Subcutaneous adipose tissue (tissue), 4 donors: ENCODE measurements around the gene CCDC93. TPM values are rescaled to one million over a fixed set of nuclear protein-coding genes. Genes with fewer than 3 reads are reported as not detected.

Experiments
- total RNA-seq, 4 donors: library from RNA; depleted of rRNA; stranded (reverse); fragments of >200 nt; gene quantifications; one replicate each; pipeline ENCODE4 v1.1.0, GENCODE V29; 2016
- TF ChIP-seq, protein P1 (sequence below): fragments of 450-650 bp; IDR thresholded peaks from one replicate; pipeline ENCODE4 v1.5.1; 2016; ENCODE audit warnings: low read depth, mild to moderate bottlenecking, control low read depth, antibody characterized with exemption, moderate library complexity

CCDC93 gene
- total RNA-seq, 4 donors from 2014 or later: 30.3 to 47.9 (median 32.7) TPM

DNA sequence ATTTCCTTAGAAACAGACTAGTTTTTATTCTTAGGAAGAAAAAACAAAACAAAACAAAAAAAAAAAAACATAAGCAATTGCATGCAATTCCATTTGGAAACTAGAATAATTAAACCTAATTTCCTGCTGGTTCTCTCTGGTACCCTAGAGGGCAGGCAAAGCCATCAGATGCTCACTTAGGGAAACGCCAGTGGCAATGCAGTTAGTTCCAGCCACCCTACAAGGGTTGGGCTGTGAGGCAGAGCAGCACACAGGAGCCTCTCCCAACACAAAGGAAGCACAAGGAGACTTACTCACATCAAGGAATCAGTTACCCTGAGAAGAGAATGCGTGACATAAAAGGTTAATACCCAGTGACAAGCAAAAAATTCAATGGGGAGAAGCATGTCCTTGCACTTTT lies 28.8 kb downstream of the CCDC93 start:
- TF ChIP-seq, protein P1, sequence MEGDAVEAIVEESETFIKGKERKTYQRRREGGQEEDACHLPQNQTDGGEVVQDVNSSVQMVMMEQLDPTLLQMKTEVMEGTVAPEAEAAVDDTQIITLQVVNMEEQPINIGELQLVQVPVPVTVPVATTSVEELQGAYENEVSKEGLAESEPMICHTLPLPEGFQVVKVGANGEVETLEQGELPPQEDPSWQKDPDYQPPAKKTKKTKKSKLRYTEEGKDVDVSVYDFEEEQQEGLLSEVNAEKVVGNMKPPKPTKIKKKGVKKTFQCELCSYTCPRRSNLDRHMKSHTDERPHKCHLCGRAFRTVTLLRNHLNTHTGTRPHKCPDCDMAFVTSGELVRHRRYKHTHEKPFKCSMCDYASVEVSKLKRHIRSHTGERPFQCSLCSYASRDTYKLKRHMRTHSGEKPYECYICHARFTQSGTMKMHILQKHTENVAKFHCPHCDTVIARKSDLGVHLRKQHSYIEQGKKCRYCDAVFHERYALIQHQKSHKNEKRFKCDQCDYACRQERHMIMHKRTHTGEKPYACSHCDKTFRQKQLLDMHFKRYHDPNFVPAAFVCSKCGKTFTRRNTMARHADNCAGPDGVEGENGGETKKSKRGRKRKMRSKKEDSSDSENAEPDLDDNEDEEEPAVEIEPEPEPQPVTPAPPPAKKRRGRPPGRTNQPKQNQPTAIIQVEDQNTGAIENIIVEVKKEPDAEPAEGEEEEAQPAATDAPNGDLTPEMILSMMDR: no peak

GRCh38 chr2:117984208-117984607 lies 29.7 kb downstream of the CCDC93 start:
- TF ChIP-seq, protein P1: no peak

- TF ChIP-seq, protein P1: no peak
Observed at GRCh38 chr2:117983040-117983439, 30.8 kb downstream of the CCDC93 start.

DNA sequence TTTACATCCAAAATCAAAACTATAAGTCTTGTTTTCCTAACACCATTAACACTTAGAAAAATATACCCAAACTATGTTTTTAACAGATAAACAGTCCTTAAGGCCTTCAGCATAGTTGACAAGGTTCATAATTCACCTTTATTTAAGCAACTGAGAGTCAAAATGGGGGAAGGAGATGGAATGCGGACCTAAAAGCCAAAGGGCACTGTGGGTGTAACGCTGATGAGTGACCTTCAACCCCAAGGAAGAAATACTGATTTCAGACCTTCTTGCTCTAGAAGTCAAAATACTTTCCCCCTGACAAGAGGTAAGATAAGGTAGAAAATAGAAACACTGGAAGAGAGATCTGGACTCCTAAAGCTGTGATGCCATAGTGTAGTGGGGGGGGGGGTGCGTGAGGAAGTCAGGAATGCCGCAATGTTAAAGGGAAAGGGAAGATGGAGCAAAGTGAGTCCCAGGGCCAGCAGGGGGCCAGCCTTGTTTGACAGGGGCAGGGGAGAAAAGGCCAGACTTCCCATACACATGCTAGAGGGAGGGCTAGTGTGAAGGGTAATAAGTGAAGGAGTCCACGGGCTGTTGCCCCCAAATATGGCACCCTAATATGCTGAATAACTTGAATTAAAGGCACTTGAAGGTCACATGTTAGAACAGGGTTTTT lies 31.4 kb downstream of the CCDC93 start:
- TF ChIP-seq, protein P1: no peak

- TF ChIP-seq, protein P1: no peak
Observed at GRCh38 chr2:117981810-117982209, 32.1 kb downstream of the CCDC93 start.

DNA sequence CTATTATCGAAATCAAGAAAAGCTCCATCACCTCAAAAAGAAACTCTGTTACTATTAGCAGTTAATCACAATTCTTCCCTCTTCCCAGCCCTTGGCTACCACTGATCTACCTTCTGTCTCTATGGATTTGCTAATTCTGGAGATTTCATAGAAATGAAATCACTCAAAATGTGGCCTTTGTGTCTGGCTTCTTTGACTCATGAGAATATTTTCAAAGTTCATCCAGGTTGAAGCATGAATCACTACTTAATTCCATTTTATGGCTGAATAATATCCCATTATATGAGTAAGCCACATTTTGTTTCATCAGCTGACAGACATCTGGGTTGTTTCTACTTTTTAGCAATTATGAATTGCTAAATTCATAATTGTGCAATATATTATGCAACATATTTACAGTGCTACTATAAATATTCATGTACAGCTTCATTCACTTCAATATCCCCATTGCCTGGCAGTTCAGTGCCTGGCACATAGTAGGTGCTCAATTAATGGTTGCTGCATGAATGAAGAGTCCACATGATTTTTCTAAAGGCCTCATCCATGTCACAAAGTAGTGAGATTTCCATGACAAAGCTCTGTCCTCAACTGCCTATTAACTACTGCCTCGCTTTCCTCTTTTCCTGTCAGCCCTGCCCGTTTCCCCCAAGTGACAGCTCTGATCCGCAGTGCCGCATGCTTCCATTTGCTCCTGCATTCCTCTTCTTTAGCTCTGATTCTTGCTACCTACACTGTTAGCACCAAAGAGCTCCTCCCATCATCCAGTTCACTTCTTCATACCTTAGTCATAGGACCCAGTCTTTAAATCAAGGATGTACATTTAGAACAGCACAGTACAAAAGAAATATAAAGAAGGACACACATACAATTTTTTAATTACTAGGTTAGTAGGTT lies 32.8 kb downstream of the CCDC93 start:
- TF ChIP-seq, protein P1: no peak
